GM04503 (cell line): ENCODE measurements around the gene BCAR1.
A peak's percentile ranks its signal among the peaks of the same experiment; 100 is the strongest.
"Not testable (repeated sequence)": the region's sequence is repeated elsewhere in the genome, so short reads cannot be mapped to it uniquely, and the experiment has no call there.

Source experiments
- DNase-seq: peaks from one replicate; pipeline ENCODE4 v3.0.0-alpha.2; 2012; ENCODE audit warnings: low read depth

Gene BCAR1

DNA sequence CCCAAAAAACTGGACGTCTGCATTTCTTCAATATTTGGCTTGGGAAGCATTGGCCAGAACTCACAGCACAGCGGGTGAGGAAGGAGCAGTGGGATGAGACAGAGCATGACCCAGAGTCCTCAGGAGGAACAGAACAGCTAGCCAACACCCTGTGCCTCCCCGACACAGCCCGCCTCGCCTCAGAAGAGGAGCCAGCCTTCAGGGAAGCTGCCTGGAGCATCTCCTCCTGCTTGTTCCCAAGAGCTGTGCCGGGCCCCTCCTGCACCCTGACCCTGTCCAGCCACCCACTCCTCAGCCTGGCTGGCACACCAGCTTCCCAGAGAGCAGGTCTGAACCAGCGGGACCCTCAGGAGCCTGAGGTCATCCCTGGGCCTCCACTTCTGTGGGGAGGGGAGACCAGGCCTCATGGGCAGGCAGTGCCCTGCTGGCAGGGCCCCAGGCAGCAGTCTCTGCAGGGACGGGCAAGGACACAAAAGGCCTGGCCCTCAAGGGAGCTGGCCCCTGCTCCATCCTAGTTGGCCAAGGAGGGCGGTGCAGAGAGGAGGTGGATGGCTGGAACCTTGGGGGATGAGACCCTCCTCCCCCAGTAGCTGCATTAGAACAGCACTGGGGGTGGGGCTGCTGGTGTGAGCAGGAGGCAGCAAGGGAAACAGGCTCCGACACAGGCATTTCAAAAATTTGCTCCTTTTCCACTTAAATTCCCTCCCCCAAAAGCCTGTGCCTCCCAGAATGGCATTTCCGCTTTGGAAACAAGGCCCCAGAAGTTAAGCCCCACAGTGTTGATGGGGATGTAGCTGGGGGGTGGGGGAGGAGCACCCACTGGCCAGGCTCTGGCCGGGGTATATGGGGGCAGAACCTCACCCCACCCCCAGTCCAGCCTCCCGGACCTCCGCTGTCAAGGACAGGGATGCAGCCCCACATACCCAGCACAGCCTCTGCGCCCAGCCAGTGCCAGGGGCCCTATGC is 1.8 kb upstream of the BCAR1 start:
- DNase-seq, result peak; percentile 70

DNA sequence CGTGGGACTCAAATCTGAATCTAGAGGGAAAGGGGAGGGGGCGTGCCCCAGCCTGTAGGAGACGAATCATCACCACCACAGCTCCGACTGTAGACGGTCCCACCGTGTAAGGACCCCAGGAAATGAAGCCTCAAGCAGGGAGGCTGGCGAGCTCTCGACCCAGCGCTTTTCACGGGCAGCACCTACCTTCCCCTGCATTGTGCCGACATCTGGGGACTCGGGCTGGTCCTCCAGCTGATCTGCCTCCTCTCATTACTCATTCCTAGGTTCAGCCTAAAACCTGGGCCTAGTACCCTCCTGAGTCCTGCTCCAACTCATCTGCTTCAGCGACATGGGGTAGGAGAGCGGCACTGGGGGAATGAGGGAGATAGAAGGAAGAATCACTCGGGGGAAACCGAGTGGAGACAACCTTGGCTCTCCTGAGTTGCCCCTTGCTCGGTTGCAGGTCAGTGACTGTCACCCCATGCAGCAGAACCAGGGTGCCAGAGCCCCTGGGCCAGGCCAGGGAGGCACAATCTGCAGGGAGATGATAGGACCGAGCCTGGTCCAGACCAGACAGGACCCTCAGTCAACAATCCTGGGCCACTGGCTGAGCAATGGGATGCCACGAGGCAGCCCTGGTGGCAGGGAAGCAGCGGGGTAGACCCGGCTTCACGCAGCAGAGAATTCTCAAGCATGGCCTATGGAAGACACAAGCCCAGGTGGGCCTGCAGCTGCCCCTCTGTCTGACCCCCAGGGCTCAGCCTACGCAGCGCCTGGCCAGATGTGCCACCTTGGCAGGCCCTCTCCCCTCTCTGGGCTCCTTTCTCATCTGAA is 833 bp upstream of the BCAR1 start:
- DNase-seq, result no peak

DNA sequence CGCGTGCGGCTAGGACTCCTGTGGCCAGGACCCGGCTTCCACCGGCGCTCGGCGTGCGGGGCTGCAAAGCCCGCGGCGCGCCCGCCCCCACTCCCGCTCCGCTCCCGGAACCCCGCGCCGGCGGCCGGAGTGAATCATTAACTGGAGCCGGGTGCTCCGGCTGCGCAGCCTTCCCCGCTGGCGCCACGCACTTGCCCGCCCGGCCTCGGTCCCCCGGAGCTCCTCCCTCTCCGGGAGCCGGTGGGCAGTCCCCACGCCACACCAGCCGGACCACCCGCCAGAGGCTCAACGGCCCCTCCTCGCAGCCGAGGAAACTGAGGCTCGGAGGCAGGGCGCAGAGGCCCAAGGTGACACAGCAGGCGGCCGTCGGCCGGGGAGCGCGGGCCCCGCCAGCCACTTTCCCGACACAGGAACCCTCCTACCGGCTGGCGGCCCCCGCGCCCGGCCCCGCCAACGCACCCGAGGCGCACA is 580 bp downstream of the BCAR1 start:
- DNase-seq, result no peak

DNA sequence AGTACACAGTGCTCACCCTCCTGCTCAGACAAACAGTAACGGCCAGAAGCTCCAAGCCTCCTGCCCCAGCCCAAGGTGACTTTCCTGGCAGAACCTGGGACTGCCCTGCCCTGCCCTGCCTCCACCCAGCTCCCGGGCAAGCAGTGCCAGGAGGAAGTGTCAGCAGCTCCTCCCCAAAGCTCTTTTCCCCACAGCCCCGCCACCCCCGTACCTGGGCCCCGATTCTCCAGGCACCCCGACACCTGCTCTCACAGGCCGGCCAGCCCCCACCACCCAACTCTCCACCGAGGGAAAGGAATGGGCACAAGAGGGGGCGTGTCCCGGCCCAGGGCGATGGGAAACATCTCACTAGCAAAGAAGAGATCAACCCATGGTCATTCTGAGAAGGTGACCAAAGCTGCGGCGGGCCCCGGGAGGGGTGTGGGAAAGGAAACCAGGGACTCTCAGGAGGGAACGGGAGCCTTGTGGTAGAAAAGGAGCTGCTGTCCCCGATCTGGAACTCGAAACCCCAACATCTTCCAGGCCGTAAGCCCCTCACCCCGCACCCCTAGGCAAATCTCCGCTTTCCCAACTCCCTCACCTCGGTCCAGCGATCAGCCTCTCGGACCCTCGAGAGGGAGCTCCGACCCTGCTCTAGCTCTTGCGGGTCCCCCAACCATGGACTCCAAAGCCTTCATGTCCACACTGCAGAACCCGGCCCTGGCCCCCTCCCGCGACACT is 1.2 kb downstream of the BCAR1 start:
- no peak for DNase-seq

DNA sequence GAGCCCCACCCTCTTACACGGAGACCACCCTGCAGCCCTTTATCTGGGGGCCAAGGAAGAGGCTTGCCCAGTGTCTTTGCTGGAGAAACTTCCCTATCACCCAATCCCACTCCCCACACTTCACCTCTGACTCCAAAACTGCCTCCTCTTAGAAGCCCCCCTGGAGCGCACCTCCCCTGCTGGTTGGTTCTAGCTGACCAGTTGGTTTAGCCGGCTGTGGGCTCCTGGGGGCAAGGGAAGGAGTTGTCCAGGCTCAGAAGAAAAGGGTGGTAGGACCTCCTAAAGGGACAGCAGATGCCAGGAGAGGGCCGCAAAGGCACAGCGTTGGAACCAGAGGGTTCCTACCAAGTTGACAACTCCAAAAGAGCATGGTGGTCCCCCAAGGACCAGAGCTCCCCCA is 2.0 kb downstream of the BCAR1 start:
- no peak for DNase-seq

DNA sequence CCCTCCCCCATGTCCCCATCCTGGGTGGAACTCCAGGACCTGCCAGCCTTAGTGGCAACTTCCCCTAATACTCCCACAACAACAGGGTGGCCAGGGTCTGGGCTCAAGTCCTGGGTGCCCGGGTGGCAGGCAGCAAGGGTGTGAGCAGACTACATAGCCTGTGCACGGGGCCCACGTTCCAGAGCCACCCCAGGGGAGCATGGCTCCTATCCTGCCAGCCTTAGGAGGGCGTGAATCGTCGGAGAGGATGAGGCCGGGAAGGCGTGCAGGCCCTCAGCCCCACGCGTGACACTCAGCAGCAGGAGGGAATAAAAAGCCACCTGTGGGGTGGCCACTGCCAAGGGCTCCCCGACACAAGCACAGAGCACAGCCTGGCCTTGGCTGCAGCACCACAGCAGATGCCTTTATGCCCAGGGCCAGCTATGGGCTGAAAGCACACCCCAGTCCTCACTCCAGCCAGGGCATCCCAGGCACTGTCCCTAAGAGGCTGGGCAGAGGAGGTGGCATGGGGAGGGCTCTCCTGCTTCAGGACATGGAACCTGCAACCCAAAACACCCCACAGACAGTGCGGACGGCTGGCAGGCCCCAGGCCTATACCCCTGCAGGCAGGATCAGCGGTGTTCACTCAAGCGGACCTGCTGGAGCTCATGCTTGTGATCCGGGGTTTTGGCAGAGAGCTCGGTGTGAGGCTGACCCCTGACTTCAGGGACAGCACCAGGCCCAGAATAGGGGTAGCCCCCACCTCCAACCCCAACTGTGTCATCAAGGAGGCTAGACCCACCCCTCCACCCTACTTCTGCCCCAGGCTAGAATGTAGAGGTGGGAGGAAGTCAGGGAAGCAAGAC is 2.7 kb downstream of the BCAR1 start:
- no peak for DNase-seq

DNA sequence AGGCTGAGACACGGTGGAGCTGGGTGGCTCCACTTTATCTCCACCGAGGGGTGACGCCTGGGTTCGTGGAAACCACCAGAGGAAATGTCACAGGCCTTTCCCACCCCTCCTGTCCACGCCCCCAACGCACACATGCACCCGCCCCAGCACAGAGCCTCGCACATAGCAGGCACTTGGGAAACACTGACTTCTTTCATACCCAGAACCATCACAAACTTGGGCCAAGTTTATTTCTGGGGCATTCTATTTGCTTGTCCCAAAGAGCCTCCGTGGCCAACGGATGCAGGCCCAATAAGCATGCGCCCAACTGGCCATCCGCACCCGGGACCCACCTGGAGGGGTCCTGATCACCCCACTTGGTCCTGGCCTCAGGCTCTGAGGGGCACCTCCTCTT is 3.3 kb downstream of the BCAR1 start:
- DNase-seq, result no peak

DNA sequence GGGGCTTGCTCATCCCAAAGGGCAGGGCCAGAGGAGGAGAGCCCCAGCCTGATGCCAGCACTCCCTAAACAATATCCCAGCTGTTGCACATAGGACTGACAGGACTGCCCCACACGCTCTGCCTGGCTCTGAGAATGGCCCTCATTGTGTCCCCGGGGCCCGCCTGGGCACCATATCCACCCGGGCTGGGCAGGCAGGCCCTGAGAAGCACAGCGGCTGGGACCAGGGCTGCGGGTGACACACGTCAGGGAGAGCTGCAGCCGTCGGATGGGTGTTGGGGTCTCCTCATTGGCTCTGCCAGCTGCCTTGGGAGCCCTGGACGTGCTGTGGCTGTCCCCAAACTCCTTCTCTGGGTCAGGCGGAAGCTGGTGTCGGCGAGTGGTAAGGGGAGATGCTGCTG is 4.2 kb downstream of the BCAR1 start:
- DNase-seq, result no peak

DNA sequence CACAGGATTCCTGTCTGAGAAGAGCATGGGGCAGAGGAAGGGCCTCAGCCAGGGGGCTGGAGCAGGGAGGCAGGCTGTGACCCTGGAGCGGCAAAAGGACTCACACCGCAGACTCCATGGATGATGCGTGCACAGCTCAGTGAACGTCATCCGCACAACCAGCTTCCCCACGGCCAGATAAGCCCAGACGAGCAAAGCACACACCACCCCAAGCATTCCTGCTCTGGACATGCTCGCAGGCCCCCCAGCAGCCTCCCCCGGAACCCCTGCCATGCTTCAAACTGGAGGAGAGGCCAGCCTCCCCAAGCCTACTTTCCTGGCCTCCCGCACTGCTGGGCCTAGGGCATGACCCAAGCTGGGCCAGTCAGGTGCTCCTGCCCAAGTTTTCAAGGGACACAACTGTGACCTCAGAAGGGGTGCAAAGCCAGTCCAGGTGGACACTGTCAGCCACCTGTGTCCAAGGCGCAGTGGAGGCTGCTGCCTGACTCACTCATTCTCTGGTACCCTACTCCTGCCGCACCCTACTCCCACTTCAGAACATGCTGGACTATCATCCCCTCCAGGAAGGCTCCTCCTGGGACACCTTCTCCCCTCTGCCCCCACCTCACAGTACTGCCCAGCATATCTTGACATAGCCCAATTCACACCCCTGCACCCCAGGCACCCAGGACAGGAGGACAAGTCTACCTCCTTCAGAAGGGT is 4.8 kb downstream of the BCAR1 start:
- DNase-seq, result no peak

DNA sequence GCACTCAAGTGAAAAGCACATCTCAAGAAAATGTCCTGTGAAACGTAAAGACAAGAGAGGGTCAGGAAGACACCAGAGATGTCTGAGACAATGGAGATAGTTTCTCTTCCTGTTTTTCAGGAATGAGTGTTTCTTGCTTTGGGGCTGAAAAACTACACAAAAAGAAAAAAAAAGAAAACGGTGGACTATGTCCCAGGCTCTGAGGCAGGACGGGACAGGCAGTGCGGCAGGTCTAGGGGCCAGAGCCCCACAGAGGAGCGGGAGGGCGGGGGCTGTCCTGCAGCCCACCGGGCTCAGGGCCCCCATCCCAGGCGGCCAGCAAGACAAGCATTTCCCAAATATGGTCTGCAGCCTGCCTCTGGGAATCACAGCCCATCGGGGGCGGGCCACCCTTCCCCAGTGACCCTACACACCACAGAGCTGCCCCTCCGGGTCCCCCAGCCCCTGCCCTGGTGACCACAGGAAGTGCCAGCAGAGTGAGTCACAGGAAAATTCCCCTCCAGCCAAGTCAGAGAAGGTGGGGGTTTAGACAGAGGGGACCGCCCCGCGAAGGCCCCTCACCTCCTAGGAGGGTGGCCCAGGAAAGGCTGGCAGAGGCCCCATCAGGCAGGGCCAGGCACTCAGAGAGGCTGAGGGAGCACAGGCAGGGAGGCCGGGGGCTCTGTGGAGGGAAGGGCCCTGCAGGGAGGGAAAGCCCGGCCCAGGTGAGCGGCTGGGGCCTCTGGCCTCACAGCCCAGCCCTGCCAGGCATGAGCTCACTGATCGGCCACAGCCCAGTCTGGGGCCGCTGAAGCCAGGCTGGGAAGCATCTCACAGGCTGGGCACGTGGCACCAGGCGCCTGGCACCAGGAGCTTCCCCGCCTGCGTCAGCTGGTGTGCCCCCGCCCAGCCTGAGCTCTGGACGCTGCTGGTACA is 6.3 kb downstream of the BCAR1 start:
- DNase-seq, result peak; percentile 86

DNA sequence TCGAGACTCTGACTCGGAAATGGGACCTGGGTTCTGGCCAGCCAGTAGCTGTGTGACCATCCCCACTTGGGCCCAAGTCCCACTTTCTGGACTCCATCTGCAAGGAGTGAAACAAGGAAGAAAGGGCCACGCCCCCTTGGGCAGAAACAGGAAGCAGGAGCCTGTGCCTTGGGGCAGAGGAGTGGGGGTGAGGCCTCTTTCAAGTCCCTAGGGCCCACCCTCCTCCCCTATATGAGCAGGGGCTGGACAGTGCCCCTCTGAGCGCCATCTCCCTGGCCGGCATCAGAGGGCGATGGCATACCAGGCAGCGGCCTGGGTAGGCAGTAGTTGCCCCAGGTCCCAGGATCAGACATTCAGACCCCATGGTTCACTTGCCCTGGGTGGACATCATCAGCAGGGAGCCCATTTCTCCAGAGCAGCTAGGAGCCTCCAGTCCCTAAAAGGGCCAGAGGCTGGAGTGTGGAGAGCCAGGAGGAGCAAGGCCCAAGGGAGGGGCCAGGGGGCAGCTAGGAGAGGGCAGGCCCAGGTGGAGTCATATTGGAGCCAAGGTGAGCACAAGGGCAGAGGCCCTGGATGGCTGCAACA is 7.1 kb downstream of the BCAR1 start:
- DNase-seq, result peak; percentile 63

DNA sequence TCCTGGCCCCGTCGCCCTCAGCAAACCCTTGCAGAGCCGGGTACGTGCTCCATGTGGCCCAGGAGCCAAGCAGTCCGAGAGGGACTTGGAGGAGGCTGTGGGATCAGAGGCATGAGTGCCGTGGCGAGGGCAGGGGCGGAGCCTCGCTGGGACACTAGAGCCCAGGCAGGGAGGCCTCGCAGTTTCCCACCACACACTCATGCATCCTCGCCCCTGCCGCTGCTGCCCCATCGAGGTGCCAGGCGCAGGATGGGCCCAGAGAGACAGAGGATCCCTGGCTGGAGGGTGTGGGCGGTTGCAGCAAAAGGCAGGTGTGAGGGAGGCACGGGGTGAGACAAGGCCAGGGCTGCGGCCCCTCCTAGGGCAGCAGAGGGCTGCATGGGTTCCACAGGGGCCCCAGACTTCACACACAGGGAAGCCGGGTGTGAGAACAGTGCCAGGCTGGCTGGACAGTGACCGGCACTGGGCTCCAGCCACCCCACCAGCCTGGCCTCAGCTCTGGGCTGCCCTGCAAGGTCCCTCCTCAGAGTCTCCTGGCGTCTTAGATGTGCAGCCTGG is 7.7 kb downstream of the BCAR1 start:
- no peak for DNase-seq

DNA sequence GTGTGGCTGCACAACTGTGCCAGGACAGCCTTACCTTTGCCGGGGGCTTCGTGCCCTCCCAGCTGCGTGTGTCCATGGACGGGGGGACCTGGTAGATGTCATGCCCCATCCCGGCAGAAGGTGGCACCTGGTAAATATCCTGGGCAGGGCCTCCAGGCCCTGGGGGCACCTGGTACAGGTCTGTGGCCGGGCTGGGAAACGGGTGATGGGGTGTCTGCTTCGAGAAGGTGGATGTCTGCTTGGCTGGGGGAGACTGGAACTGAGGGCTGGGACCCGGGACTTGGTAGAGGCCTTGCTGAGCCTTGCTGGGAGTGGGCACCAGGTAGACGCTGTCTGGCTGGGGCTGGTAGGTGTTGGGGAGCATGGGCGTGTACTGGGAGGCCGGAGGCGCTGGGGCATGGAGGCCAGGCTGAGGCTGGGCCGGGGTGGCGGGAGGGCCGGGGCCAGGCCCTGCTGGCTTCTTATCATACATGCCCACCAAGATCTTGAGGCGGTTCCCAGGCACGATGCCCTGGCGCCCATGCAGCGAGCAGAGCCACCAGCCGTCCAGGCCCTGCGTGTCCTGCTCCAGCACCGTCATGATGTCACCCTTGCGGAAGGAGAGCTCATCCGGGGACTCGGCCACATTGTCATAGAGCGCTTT is 8.9 kb downstream of the BCAR1 start:
- DNase-seq, result not testable (repeated sequence)

DNA sequence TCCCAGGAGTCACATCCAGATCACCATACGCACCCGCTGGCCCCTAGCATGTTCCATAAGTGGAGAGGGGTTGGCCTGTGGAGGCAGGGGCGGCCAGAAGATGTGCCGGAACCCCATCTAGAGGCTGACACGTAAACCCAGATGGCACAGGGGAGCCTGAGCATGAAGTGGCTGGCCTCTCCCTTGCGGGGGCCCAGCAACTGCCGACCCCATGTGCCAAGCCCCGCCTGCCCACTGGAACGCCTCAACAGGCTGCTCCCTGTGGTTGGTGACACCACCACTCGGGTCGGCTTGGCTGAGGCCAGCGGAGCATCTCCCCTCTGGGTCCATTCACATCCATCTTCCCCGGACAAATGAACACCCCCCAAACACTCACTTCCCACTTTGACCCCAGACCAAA is 9.5 kb downstream of the BCAR1 start:
- DNase-seq, result no peak

DNA sequence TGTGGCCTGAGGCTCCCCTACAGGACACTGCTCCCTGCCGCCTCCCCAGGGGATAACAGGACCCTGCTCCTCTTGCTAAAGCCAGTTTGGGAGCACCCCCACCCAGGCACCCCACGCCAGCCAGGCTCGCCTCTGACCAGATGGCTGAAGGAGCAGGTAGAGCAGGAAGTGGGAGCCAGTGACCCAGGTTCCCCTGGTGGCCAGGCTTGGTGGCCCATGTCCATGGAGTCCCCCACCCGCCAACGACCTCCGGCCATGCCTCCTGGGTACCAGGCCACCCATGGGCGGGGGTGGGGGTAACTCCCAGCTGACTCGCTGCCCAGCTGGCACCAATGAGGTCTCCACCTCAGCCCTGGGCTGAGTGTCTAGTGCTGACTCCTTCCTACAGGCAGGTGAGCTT is 10.0 kb downstream of the BCAR1 start:
- no peak for DNase-seq

DNA sequence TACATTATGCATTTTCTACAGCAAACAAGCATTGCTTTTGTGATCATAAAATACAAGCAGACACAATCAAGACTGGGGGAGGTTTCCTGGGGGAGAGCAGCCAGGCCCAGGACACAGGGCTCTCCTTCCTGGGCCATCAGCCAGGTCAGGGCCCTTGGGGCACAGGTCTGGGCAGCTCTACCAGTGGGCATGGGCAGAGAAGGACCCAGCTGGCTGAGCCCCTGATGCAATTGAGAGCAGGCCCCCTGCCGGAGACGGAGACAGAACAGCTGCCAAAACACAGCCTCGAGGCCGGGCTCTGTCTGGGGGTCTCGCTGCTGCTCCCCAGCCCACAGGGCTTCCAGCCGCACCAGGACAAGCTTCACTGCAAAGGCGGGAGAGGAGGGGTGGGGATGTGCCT is 10.8 kb downstream of the BCAR1 start:
- DNase-seq, result not testable (repeated sequence)

DNA sequence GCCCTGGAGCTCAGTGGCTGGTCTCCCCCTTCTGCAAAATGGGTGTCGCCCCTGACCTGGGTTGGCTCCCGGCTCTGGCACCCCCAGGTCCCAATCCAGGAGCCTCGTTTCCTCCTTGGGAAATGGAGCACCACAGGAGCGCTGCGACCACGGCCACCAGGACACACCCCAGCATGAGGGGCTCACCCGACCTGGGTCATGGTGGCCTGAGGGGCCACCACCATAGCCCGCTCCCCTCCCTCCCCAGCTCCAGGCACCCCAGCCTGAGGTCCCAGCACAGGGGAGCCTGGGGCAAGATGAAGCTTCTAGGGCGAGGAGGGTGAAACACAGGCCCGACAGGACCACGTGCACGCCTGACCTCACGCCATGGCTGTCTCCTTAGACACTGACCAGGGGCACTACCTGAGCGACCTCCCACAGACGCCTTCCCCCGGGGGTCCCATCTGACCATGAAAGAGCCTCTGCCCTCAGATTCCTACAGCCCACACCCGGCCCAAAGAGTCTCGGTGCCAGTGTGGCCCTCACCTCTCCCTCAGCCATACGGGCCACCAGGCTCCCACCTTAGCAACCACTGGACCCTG is 11.8 kb downstream of the BCAR1 start:
- DNase-seq, result no peak
